Activated T-helper 1 cell treated with anti-CD3 and anti-CD28 coated beads, Interleukin-2, amount 50 U/mL, for 16 hours (primary cell): ENCODE measurements around the gene BLZF1.
A peak's percentile ranks its signal among the peaks of the same experiment; 100 is the strongest.
"Not testable (repeated sequence)": the region's sequence is repeated elsewhere in the genome, so short reads cannot be mapped to it uniquely, and the experiment has no call there.

Experiments used
- DNase-seq, 2 donors: peaks; one replicate each; pipeline ENCODE4 v3.0.0-alpha.2; 2020; ENCODE audit warnings: low read depth in 1 of 2, low spot score in 1 of 2

BLZF1 gene

GRCh38 chr1:169367686-169368405, at the start of gene BLZF1, which contains the start of gene NME7:
TSS of gene BLZF1 (plus strand) at chr1:169368195. CDS start at chr1:169369523, 1,328 bp downstream.
TSS of gene NME7 (minus strand) at chr1:169367797. CDS start at chr1:169367710, 87 bp downstream.
- peak; percentile 96 to 98 for DNase-seq

GRCh38 chr1:169318536-169319244, 49.3 kb upstream of the BLZF1 start:
- DNase-seq, result no peak

GRCh38 chr1:169321539-169321938, 46.5 kb upstream of the BLZF1 start:
- DNase-seq, result no peak

GRCh38 chr1:169322138-169322537, 45.9 kb upstream of the BLZF1 start:
- DNase-seq, result no peak

GRCh38 chr1:169325117-169325516, 42.9 kb upstream of the BLZF1 start:
- no peak for DNase-seq

GRCh38 chr1:169326261-169326955, 41.6 kb upstream of the BLZF1 start:
- DNase-seq, result no peak

GRCh38 chr1:169326956-169327268, 41.1 kb upstream of the BLZF1 start:
- no peak for DNase-seq

- DNase-seq, result no peak
These were observed 40.1 kb upstream of the BLZF1 start for GRCh38 chr1:169327875-169328274.

GRCh38 chr1:169329383-169329782, 38.6 kb upstream of the BLZF1 start:
- DNase-seq, result no peak

GRCh38 chr1:169330927-169331326, 37.1 kb upstream of the BLZF1 start:
- DNase-seq, result no peak

GRCh38 chr1:169334727-169335126, 33.3 kb upstream of the BLZF1 start:
- not testable (repeated sequence) for DNase-seq

GRCh38 chr1:169336947-169337715, 30.9 kb upstream of the BLZF1 start:
- DNase-seq, result not testable (repeated sequence)

- no peak for DNase-seq
These were observed 29.4 kb upstream of the BLZF1 start for GRCh38 chr1:169338617-169339016.

- no peak for DNase-seq
These were observed 28.2 kb upstream of the BLZF1 start for GRCh38 chr1:169339773-169340172.

- DNase-seq, result no peak
These were observed 27.1 kb upstream of the BLZF1 start for GRCh38 chr1:169340882-169341281.

GRCh38 chr1:169342096-169342495, 25.9 kb upstream of the BLZF1 start:
- DNase-seq, result not testable (repeated sequence)

GRCh38 chr1:169345511-169345910, 22.5 kb upstream of the BLZF1 start:
- DNase-seq, result no peak

- no peak for DNase-seq
These were observed 21.9 kb upstream of the BLZF1 start for GRCh38 chr1:169346036-169346589.

- no peak for DNase-seq
These were observed 20.2 kb upstream of the BLZF1 start for GRCh38 chr1:169347688-169348382.

- DNase-seq, result no peak
These were observed 19.5 kb upstream of the BLZF1 start for GRCh38 chr1:169348383-169349036.
